Activated gamma-delta T cell (primary cell): ENCODE measurements around the gene MARCHF3.
"Not testable (repeated sequence)": the region's sequence is repeated elsewhere in the genome, so short reads cannot be mapped to it uniquely, and the experiment has no call there.

ENCODE experiments used
- DNase-seq: peaks from one replicate; lab custom pipeline; 2025; lab: John Stamatoyannopoulos, UW
- total RNA-seq, 2 donors: gene quantifications; one replicate each; lab custom pipeline; 2026; lab: John Stamatoyannopoulos, UW

Gene MARCHF3, protein sequence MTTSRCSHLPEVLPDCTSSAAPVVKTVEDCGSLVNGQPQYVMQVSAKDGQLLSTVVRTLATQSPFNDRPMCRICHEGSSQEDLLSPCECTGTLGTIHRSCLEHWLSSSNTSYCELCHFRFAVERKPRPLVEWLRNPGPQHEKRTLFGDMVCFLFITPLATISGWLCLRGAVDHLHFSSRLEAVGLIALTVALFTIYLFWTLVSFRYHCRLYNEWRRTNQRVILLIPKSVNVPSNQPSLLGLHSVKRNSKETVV
- 3.0 to 4.0 reads per million in 2 donors for total RNA-seq

DNA sequence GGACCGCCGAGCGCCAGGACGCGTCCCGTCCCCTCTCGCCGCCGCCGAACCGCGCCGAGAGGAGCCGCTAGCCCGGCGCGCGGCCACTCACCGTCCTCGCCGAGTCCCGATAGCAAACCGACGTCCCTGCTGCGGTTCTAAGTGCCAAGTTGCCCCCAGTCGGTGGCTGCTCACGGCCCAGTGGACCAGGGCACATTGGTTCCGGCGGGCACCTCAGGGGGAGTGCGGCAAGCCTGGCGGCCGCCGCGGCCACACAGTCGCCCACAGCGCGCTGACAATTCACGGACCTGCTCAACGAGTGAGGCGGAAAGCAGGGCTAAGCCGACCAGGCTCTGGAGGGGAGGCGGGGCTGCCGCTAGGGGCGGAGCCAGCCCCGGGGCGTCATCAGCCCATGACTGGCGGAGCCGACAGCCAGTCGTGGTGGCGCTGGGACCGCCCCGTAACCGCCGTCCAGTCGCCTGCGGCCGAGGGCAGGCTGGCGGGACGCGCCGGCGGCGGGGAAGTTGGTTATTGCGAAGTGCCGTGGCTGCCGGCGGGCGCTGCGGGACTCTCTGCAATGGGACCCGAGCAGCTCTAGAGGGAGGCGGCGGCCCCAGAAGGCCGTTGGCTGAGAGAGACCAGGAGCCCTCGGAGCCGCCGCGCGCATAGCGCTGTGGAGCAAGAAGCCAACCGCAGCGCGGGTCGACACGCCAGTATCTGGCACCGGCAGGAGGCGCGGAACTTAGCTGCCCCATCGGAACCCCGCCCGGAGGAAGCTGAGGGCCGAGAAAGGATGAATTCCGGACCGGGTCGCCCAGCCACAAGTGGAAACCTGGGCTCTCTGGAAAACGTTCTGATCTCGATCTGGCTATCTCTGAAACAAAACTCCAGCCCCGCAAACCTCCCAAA lies at the start of gene MARCHF3:
MARCHF3 (minus strand) TSS at position 300 of the 888 bp plus-strand sequence. CDS start 112,387 bp downstream, outside the sequence.
- peak; percentile 94 for DNase-seq

DNA sequence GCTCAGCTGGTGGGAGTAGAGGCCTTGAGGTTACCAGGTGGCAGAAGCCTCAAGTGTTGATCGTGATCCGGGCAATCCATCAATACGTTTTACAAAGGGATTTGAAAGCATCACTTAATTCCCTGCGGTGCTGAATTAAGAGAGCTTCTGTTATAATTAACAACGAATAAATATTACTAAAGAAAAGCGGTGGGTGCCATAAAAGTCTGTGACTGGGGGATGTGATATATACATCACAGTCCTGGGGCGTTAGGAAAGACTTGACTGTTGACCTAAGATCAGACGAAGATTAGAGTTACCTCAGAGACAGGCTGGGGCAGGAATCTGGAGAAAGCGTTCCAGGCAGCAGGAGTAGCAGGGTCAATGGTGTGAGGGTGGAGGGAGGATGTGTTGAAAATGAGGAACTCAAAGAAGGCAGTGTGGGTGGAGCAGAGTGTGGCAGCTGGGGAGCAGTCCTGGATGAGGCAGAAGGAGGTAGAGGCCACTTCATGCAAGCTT lies 49.7 kb upstream of the MARCHF3 start:
- no peak for DNase-seq

DNA sequence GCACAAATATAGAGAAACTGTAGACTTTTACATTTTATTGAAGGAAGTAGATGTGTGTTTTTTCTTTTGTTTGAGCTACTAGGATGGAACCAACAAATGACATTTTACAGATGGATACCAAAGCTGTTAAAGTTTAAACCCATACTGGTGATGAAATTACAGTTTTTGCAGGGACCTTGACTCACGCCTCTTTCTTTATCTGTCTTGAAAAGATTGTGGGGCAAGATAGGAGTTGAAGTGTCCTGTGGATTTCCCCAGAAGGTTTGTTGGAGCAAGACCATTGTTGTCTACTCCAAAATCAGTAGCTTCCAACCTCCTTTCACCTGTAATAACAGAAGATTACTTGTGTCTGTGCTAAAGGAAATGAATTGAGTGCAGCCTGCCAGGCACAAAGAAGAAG lies 47.0 kb upstream of the MARCHF3 start:
- DNase-seq: no peak

DNA sequence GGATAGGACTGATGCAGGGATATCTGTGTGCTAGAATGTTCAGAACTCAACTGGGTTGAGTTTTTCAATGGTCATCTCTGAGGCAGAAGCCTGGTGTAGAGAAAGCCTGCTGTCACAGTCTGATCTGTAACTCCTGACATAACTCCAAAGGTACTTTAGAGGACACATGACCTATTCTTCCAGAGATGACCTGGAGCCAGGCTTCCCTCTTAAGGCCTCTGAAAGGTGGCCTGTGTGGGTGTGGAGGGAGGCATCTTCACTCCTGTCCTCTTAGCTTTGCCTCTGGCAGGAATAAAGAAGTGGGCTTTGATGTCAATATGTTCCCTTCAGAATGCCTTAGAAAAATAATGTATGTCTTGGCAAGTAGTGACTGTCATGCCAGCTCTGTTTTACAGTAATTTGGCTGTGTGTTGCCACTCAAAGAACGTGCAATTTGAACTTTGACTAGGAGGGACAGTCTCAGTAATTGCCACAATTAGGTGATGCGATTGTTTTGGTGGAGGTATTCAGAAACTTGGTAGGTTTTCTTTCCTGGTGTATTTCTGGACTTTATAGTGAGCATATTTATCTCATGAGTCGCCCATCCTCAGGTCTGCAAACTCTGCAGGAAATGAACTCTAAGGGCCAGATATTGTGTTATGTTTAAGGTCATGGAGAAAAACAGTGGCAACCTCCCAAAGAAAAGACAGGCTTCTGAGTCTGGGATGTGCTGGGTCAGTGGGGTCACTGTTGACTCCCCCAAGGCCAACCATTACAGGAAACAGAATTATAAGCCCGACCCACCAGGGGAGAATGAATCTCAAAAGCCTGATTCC lies 46.2 kb upstream of the MARCHF3 start:
- DNase-seq: no peak

DNA sequence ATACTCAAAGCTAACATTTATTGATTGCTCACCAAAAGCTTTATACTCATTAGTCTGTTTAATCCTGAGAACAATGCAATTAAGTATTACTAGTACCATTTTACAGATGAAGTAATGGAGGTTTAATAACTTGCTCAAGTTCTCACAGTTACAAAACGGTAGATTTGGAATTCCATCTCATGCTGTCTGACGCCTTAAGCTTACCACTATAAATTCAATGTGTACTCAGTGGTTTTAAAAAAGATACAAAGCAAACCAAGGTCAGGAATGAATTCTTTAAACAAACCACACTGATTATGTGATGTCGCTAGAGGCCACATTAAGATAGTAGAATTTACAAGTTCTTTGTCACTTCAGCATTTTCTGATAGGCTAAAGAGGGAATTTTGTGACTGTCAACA lies 44.1 kb upstream of the MARCHF3 start:
- DNase-seq: no peak

DNA sequence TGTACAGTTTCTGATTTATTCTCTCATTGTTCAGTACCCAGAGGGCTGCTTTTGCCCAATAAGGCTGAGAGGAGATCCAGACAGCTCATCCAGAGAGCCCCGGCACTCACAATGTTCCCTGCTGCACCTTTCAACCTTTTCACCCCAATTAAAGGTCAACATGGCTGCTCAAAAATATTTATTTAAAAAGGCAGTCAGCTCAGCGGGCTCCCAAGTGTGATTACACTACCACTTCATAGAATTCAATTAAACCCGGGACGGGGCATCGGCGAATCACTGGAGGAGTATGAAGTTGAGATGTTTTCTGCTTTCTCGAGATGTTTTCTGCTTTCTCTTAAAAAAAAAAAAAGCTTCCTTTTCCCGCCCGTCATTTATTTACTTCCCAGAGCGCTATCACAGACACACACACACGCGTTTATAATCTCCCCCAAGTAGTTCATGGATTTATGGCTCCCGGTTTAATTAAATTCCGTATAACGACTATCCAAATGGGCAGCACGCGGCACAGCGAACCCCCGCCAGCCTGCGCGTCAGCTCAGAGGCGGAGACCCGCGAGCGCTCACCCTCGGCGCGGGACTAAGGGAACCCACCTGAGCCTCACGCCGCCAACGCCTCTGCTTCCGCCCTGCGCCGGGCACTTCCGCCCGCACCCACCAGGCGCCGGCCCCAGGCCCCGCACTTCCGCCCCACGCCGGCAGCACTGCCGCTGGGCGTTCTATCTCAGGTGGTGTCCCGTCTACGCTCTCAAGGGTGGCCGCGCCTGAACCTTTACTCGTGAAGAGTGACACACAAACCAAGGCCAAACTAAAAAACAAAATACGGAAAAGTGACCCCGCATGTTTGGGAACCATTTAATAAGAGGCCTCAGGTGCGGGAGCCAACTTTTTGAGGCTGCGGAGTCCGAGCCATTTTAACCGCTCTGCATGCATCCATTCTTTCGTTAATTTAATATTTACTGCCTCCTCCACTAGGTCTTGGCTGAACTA lies 42.8 kb upstream of the MARCHF3 start, which contains the start of gene C5orf63:
C5orf63 (minus strand) TSS at position 642 of the 986 bp plus-strand sequence. CDS start 14,507 bp downstream, outside the sequence.
- DNase-seq: peak; percentile 56

DNA sequence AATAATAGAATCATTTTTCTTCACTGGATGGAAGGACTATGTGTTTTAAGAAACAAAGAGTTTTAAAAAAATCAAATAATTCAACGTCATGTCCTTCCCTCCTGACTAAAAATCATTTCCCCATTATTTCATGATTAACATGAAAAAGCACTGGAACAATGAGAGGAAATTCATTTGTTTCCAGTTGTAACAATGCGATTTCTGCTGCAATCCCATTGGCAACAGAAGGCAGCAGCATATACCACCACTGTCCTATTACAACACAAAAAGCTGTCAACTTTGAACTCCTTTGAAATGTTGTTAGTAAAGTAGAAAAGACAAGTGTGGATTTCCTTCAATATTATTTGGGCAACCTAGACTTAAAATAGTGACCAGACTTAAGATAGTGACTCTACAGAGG lies 39.9 kb upstream of the MARCHF3 start:
- no peak for DNase-seq

DNA sequence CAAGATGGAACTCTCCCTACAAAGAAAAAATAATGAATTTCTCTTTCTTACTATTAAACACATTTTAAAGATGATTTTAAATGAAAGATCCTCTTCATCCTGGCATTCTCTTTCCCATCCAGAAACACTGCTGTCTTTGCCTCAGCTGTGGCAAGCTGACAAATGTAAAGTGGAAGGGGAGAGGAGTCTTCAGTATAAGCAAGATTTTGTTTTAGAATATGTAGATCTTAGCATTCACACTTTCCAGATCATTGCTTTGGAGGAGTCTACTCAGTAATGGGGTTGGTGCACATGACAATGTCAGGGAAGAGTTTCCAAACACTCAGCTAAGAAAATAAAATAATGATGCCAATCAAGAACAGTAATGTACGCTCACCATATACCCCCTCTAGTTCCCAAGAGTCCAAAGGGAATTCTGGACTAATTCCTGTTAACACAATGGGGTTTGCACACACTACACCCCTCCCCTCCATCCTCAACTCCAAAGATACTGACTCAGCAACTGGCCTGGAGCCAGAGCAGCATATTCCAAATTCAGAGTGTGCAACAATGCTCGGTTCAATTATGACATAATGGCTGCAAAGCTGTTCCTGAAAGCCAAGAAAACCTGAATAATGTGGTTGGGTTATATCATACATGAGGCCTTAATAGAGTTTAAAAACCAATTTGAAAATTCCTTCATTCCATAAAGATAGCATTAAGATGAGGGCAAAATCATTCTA lies 38.3 kb upstream of the MARCHF3 start:
- no peak for DNase-seq

DNA sequence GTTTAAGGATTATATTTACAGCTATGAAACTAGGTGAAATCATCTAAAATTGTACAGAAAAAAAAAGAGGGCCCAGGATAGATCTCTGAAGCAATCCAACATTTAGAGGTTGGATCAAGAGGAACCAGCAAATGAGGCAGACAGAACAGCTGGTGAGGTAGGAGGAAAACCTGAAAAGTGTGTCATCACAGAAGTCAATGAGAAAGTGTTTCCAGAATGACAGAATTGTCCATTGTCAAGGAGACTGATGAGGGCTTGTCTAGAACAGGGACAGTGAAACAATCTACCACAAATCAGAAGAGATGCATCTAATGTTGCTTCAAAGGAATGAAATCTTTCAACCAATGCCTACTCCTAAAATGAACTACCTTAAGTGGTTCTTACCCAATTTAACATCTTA lies 36.4 kb upstream of the MARCHF3 start:
- no peak for DNase-seq

DNA sequence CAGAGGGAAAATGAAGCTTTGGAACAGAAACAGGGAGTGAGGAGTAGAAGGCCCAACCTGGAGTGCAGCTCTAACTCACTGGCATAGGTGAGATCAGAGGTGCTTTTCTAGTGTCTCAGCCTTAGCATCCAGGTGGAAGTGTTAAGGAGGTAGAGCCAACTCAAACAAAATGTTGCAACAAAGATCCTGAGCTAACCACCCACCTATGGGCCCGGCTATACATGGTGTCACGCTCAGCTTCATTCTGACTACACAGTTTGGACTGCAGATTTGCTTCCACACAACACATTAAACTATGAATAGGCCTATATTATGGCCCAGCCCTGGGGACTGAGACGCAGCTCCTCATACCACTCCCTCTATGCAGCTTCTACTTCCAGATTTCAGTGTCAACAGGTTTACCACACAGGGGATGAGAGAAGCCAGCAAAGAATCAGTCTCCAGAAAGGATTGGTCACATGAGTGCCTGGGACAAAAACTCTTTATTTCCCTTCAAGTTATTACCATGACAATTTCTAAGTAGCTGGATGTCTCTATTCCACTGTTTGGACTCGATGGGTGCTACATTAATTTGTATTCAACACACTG lies 34.0 kb upstream of the MARCHF3 start:
- DNase-seq: no peak

DNA sequence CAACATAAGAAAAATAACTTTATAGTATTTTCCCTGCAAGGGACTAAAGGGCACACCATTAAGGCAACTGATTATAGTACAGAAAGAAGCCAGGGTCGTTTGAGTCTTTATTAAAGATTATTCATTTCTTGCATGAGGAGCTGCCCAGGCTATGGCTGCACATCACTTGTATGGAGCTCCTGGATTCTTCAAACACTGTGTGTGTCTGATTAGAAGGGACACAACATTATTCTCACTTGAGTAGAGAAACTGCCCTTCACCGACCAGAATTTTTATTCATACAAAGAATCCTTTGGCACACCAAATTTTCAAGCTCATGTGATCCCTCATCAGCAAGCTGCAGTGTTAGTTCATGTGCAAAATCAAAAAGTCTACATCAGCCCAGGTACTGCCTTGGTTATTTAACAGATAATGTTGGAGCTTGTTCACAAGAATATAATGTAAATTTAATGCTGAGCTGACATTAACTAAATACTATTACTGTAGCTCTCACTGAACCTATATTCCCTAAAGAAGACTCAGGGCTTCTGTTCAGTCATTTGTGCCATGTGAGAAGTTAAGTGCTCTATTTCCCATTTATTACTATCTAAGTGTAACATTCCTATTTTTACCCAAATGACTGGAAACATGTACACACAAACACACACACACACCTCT lies 33.0 kb upstream of the MARCHF3 start:
- DNase-seq: no peak

DNA sequence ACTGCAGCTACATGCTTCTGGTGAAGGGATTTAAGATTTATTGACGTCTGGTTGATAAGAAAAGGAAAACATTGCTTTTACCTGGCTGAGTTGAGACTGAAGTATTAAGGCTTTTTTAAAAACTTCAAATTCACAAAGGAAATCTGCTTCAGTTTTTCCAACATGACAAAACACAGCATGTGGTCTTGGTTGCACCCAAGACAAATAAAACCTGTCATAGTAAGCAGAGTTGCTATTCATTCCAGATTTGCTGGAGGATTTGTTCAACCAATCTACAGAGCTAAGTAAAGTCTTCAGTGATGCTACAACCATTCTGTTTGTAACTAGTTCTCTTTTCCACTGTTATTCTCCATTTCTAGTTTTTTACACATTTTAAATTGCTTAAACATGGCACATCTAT lies 31.6 kb upstream of the MARCHF3 start:
- DNase-seq: no peak

DNA sequence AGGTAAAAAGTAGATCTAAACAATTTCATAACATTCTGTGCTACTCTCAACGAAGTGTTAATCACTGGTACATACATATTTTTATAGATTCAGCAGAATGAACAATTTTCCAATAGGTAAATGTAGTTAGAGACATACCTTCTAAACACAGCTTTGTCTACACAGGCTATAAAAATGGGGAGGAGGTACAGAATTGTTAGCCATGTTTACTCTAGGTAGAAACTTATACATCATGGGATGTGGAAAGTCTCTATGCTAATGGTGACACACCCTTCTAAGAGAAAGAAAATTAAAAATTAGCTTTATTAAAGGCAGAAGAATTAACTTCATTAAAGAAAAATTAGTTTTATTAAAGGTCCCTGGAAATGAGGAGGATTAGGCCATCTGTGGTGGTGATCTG lies 31.2 kb upstream of the MARCHF3 start:
- no peak for DNase-seq

DNA sequence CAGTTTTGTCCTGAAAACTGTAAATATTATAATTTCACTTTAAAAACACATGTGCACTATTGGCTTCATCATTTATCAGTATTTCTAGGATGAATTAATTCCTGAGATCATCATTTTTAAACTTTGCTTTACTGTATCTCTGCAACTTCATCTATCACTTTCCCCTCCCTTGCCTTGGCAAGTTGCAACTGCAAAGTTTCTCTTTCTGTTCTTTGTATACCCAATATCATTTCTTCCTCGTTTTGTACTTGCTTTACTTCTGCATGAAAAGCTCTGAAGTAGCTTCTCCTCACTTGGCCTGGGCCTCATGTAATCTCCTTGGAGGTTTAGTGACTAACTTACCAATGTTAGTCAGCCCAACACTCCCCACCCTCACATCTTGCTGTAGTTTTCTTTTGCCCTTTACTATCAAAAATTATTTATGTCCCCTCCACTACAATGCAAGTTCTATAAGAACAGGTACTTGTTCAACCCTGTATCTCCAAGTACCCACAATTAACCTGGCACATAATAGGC lies 30.2 kb upstream of the MARCHF3 start:
- no peak for DNase-seq

DNA sequence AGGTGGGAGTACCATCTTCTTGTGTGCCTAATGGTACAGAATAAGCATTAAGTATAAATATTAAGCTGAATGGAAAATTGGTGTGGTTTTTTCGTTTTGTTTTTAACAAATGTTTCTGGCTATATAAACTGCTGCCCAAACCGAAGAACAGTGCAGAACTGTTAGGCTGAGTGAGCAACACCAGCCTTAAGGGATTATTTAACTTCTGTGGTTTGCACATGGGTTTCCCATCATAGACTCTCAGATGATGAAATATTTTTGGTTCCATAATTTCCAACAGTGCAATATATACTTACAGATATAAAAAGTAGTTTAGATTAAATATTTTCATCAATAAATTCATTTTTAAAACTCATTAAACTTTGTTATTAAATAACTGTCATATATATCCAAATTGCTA lies 26.5 kb upstream of the MARCHF3 start:
- no peak for DNase-seq

DNA sequence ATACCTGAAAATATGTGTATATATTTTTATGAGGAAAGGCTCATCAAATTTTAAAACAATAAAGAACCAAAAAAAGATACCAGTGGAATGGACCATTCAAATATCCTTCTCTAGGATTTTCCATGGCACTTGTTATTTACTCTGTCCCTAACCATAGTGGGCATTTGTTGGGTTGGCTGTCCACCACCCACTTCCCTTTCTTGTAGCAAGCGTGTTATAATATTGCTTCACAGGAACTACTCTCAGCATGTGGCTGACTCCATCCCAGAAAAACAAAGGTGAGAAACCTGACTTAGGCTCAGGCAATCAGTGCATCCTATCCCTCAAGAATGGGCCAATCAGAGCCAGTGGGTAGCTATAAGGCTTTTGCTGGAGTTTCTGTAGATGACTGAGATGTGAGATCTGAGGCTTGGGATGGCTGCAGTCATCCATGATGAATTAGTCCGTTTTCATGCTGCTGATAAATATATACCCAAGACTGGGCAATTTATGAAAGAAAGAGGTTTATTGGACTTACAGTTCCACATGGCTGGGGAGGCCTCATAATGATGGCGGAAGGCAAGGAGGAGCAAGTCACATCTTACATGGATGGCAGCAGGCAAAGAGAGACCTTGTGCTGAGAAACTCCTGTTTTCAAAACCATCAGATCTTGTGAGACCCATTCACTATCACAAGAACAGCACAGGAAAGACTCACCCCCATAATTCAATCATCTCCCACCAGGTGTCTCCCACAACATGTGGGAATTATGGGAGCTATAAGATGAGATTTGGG lies 25.7 kb upstream of the MARCHF3 start:
- no peak for DNase-seq

DNA sequence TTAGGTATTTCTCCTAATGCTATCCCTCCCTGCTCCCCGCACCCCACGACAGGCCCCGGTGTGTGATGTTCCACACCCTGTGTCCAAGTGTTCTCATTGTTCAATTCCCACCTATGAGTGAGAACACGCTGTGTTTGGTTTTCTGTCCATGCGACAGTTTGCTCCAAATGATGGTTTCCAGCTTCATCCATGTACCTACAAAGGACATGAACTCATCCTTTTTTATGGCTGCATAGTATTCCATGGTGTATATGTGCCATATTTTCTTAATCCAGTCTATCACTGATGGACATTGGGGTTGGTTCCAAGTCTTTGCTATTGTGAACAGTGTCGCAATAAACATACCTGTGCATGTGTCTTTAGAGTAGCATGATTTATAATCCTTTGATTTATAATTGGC lies 23.2 kb upstream of the MARCHF3 start:
- not testable (repeated sequence) for DNase-seq

DNA sequence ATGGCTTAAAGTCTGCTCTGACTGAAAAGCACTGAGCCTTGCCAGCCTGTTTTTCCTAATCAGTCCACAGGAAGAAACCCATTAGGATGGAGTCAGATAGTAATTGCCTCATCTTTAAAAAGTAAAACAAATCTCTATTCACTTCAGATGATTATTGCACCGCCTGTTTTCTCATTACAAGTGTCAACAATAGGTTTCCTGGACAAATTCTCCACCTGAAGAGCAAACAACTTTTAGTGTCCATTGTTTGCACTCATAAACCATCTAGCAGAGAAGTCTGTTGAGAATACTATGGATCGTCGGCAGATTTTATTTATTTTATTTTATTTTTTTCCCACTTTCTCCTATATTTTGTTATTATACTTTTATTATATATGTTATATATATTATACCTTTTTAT lies 22.7 kb upstream of the MARCHF3 start:
- DNase-seq: no peak
